HCT116 (cell line): ENCODE measurements around the gene EPHX1. TPM values are rescaled to one million over a fixed set of nuclear protein-coding genes. Genes with fewer than 3 reads are reported as not detected.

Source experiments
- ATAC-seq: fragments of 200-7000 bp; cut with Tn5 transposase; 2 replicates; pipeline ENCODE4 v1.9.1; 2020; ENCODE audit warnings: mild to moderate bottlenecking, moderate library complexity
- BruUV-seq: library from RNA; stranded (reverse); fragments of 400-500 nt; replicated peaks from 2 replicates; lab custom pipeline; 2021; lab: Mats Ljungman, UMichigan
- CTCF ChIA-PET: fragments of 300-600 bp; sonication (Branson Sonifier 250); formaldehyde crosslinking; loops from one replicate; lab custom pipeline; 2021; ENCODE audit warnings: antibody characterized with exemption; lab: Charles Lee
- POLR2A ChIA-PET: fragments of 300-600, 350-600 bp; sonication (Branson Sonifier 250); formaldehyde crosslinking; loops from one replicate; lab custom pipeline; 2021; ENCODE audit warnings: antibody characterized with exemption; lab: Charles Lee
- RAD21 ChIA-PET, 2 experiments: fragments of 300-600 bp; sonication (Branson Sonifier 250); formaldehyde crosslinking; loops; one replicate each; lab custom pipeline; 2023; ENCODE audit warnings: low total read pairs in 2 of 2; ENCODE audit not compliant: uncharacterized antibody in 2 of 2, unreplicated experiment in 2 of 2, low non-redundant PET in 1 of 2; lab: Charles Lee
- DNase-seq: peaks from one replicate; pipeline ENCODE4 v3.0.0-alpha.2; 2010; ENCODE audit warnings: low read depth, low spot score
- H2AFZ ChIP-seq: fragments of 200-600 bp; shearing (Covaris generic), sonication (generic); 2 replicates; pipeline ENCODE4 v1.6.1; 2017; ENCODE audit warnings: low read depth, mixed run types, mixed read lengths, antibody characterized with exemption, low read length; ENCODE audit not compliant: poor library complexity, severe bottlenecking
- H3K27ac ChIP-seq: 2 replicates; pipeline ENCODE4 v1.5.1; 2012; ENCODE audit warnings: low read depth, low read length
- H3K27me3 ChIP-seq: fragments of 200-600 bp; sonication (generic); 2 replicates; pipeline ENCODE4 v1.6.1; 2016; ENCODE audit warnings: mixed run types, low read length, mixed read lengths; ENCODE audit not compliant: insufficient read depth
- H3K36me3 ChIP-seq, 2 experiments: fragments of 200-500 bp in 1 of 2; fragments of 200-600 bp in 1 of 2; sonication (Bioruptor generic) in 1 of 2; sonication (generic) in 1 of 2; 2 replicates each; pipeline versions ENCODE4 v1.5.1 to v1.6.1; 2014 to 2016; ENCODE audit warnings: low read length in 2 of 2, inconsistent platforms in 1 of 2, mixed read lengths in 1 of 2, mixed run types in 1 of 2; ENCODE audit not compliant: insufficient read depth in 2 of 2, control insufficient read depth in 1 of 2
- H3K4me1 ChIP-seq, 2 experiments: fragments of 200-600 bp in 1 of 2; sonication (generic) in 1 of 2; 2 replicates each; pipeline versions ENCODE4 v1.5.1 to v1.6.1; 2012 to 2017; ENCODE audit warnings: low read length in 2 of 2, inconsistent platforms in 1 of 2, mild to moderate bottlenecking in 1 of 2, mixed read lengths in 1 of 2, mixed run types in 1 of 2, moderate library complexity in 1 of 2; ENCODE audit not compliant: insufficient read depth in 2 of 2, control insufficient read depth in 1 of 2
- H3K4me2 ChIP-seq: fragments of 200-600 bp; sonication (generic); 2 replicates; pipeline ENCODE4 v1.6.1; 2017; ENCODE audit warnings: mixed run types, low read length, mixed read lengths
- H3K4me3 ChIP-seq, 2 experiments: fragments of 200-600 bp in 1 of 2; sonication (generic) in 1 of 2; replicated peaks in 1 of 2; 2 replicates each; pipeline ENCODE4 v1.5.1; 2011 to 2016; ENCODE audit warnings: low read length in 2 of 2, control low read depth in 1 of 2, low read depth in 1 of 2, mild to moderate bottlenecking in 1 of 2, mixed read lengths in 1 of 2, mixed run types in 1 of 2
- H3K79me2 ChIP-seq: fragments of 200-600 bp; sonication (generic); 2 replicates; pipeline ENCODE4 v1.6.1; 2017; ENCODE audit warnings: mild to moderate bottlenecking, mixed run types, low read length, moderate library complexity, mixed read lengths; ENCODE audit not compliant: insufficient read depth
- H3K9ac ChIP-seq: fragments of 200-600 bp; sonication (generic); 2 replicates; pipeline ENCODE4 v1.6.1; 2016; ENCODE audit warnings: low read length, mixed read lengths
- H3K9me2 ChIP-seq: fragments of 200-600 bp; sonication (generic), shearing (Covaris generic); 2 replicates; pipeline ENCODE4 v1.6.1; 2017; ENCODE audit warnings: mixed run types, mild to moderate bottlenecking, moderate library complexity; ENCODE audit not compliant: insufficient read depth
- H3K9me3 ChIP-seq, 2 experiments: fragments of 200-500 bp in 1 of 2; fragments of 200-600 bp in 1 of 2; sonication (Bioruptor generic) in 1 of 2; sonication (generic) in 1 of 2; 2 replicates each; pipeline ENCODE4 v1.6.1; 2014 to 2017; ENCODE audit warnings: low read length in 2 of 2, mixed read lengths in 2 of 2, inconsistent platforms in 1 of 2, low read depth in 1 of 2, mild to moderate bottlenecking in 1 of 2, mixed run types in 1 of 2, moderate library complexity in 1 of 2; ENCODE audit not compliant: control insufficient read depth in 1 of 2, insufficient read depth in 1 of 2
- H4K20me1 ChIP-seq: fragments of 200-600 bp; sonication (generic), shearing (Covaris generic); 2 replicates; pipeline ENCODE4 v1.6.1; 2017; ENCODE audit warnings: mixed run types, mild to moderate bottlenecking, moderate library complexity; ENCODE audit not compliant: insufficient read depth
- CEBPB ChIP-seq: IDR thresholded peaks from 2 replicates; pipeline ENCODE4 v1.6.1; 2012; ENCODE audit warnings: low read depth
- EGR1 ChIP-seq: IDR thresholded peaks from 2 replicates; pipeline ENCODE4 v1.6.1; 2012; ENCODE audit warnings: low read depth
- ELF1 ChIP-seq: IDR thresholded peaks from 2 replicates; pipeline ENCODE4 v1.6.1; 2012; ENCODE audit warnings: low read depth, borderline replicate concordance
- EZH2 ChIP-seq: fragments of 200-600 bp; sonication (generic); IDR thresholded peaks from 2 replicates; pipeline ENCODE4 v1.6.1; 2017; ENCODE audit warnings: antibody characterized with exemption, mixed run types
- EZH2phosphoT487 ChIP-seq: fragments of 200-600 bp; IDR thresholded peaks from 2 replicates; pipeline ENCODE4 v1.6.1; 2018; ENCODE audit warnings: antibody characterized with exemption, borderline replicate concordance
- FOSL1 ChIP-seq: IDR thresholded peaks from 2 replicates; pipeline ENCODE4 v1.6.1; 2012; ENCODE audit warnings: low read depth
- POLR2AphosphoS5 ChIP-seq: IDR thresholded peaks from 2 replicates; pipeline ENCODE4 v1.6.1; 2011; ENCODE audit warnings: mild to moderate bottlenecking, low read depth, low read length, moderate library complexity
- RAD21 ChIP-seq: IDR thresholded peaks from 2 replicates; pipeline ENCODE4 v1.6.1; 2012; ENCODE audit warnings: low read depth, mild to moderate bottlenecking
- SIN3A ChIP-seq: IDR thresholded peaks from 2 replicates; pipeline ENCODE4 v1.6.1; 2012; ENCODE audit warnings: low read depth
- SP1 ChIP-seq: IDR thresholded peaks from 2 replicates; pipeline ENCODE4 v1.6.1; 2012; ENCODE audit warnings: low read depth
- SRF ChIP-seq: IDR thresholded peaks from 2 replicates; pipeline ENCODE4 v1.6.1; 2012; ENCODE audit warnings: low read depth
- YY1 ChIP-seq: IDR thresholded peaks from 2 replicates; pipeline ENCODE4 v1.6.1; 2011; ENCODE audit warnings: low read length, low read depth, moderate library complexity, mild to moderate bottlenecking; ENCODE audit not compliant: insufficient replicate concordance; ENCODE audit errors: extremely low read depth
- ZFX ChIP-seq: fragments of 450-650 bp; IDR thresholded peaks from 2 replicates; pipeline ENCODE4 v1.6.1; 2017
- ZNF274 ChIP-seq: fragments of 200-500 bp; sonication (Bioruptor generic); IDR thresholded peaks from 2 replicates; pipeline ENCODE4 v1.6.1; 2014; ENCODE audit warnings: mild to moderate bottlenecking, low read depth, low read length, inconsistent platforms
- intact Hi-C: fragments of 100-400 bp; cut with micrococcal nuclease; formaldehyde crosslinking; loops from 2 replicates; pipeline ENCODE4 v1.10.0; 2022
- total RNA-seq: library from RNA; stranded (reverse); gene quantifications from one replicate; pipeline ENCODE4 v1.2.1, GENCODE V29; 2021; ENCODE audit not compliant: unreplicated experiment
- TF ChIP-seq, protein P1 (sequence below): IDR thresholded peaks from 2 replicates; pipeline ENCODE4 v1.6.1; 2012
- TF ChIP-seq, protein P2 (sequence below): IDR thresholded peaks from 2 replicates; pipeline ENCODE4 v1.6.1; 2012

Gene EPHX1
- total RNA-seq, 1 experiment from 2014 or later: 44.6 TPM

DNA sequence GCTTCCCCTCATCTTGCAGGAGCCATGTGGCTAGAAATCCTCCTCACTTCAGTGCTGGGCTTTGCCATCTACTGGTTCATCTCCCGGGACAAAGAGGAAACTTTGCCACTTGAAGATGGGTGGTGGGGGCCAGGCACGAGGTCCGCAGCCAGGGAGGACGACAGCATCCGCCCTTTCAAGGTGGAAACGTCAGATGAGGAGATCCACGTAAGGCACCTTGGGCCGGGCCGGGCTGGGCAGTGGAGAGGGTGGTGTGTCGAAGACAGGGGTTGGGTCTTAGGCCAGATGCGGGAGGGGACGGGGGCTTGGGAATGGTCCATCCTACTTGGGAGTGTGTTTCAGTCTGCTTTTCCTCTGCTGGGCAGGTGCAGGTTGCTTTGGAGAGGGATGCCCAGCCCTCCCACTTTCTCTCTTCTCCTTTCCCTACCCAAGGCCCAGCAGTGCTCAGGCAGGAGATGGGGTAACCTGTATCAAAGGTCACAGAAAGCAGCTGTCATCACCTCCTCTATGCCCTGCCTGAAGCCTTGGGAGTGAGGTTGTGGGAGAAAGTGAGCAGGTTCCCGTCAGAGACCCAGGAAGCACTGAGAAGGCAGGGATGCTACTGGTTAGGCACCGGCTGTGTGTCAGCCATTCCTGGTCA, 18.9 kb downstream of the EPHX1 start:
- Histone ChIP-seq H3K4me1 (no peaks in the 10 kb centered on the region), H3K27ac (no peak overlapping the region), H3K4me2 (no peak overlapping the region), H3K27me3 (no peaks in the 10 kb centered on the region), H2AFZ (no peak overlapping the region), H3K9me3 (no peaks in the 10 kb centered on the region), H3K79me2 (no peaks in the 10 kb centered on the region), H4K20me1 (no peaks in the 10 kb centered on the region), H3K9me2 (no peaks in the 10 kb centered on the region), H3K4me3 (no peak overlapping the region), H3K36me3 (peaks cover 0 to 2% of the 10 kb centered on the region in 2 experiments; a peak in 1 of 4 replicates), H3K9ac (no peak overlapping the region)
- intact Hi-C loops: no loop called here
- POLR2A ChIA-PET: no interaction called here
- no peak for TF ChIP-seq ZNF274
- TF ChIP-seq RAD21: no peak
- no peak for TF ChIP-seq FOSL1
- no peak for TF ChIP-seq ELF1
- TF ChIP-seq, protein P1, sequence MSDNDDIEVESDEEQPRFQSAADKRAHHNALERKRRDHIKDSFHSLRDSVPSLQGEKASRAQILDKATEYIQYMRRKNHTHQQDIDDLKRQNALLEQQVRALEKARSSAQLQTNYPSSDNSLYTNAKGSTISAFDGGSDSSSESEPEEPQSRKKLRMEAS: no peak
- no peak for TF ChIP-seq ZFX
- TF ChIP-seq EGR1: no peak
- TF ChIP-seq SRF: no peak
- no peak for TF ChIP-seq SP1
- no peak for TF ChIP-seq YY1
- no peak for TF ChIP-seq EZH2phosphoT487
- TF ChIP-seq, protein P2, sequence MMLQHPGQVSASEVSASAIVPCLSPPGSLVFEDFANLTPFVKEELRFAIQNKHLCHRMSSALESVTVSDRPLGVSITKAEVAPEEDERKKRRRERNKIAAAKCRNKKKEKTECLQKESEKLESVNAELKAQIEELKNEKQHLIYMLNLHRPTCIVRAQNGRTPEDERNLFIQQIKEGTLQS: no peak
- no peak for TF ChIP-seq CEBPB
- TF ChIP-seq POLR2AphosphoS5: no peak
- TF ChIP-seq SIN3A: no peak
- TF ChIP-seq EZH2: no peak
- ATAC-seq (no peak), DNase-seq (no peak)
- CTCF ChIA-PET: no interaction called here
- RAD21 ChIA-PET: no interaction called here
- no TSS peak for BruUV-seq
